ENCODE results near the gene GABRB2.

DNA sequence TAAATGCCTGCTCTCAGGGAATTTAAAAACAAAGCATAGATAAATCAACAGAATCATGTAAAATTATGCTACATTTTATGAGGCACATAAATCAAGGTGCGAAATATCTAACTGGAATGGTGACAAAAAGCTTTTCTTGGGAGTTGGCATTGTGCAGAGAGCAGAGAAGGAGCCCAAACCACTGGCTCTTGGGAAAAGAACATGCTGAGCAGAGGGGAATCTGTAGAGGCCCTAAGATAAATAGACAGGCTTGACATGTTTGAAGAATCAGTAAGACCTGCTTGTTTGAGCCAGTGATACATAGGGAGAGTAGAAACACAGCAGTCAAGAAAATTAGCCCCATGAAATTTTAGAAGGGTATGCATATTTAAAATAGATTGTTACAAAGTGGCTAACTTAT, 85.8 kb downstream of the GABRB2 start:
- TF ChIP-seq POLR2A (IDR thresholded peaks at IDR 0.05; ENCODE audit: low read depth, low read length) (no peak), TAF1 (IDR thresholded peaks at IDR 0.05; ENCODE audit: low read depth, low read length) (no peak), POLR2AphosphoS5 (IDR thresholded peaks at IDR 0.05; ENCODE audit: low read depth, low read length) (no peak), POU2F2 (IDR thresholded peaks at IDR 0.05; ENCODE audit: low read depth, low read length) (no peak), SPI1 (IDR thresholded peaks at IDR 0.05; ENCODE audit: low read depth, low read length) (no peak)
